CD14-positive monocyte (primary cell): Measurements from ENCODE around the gene USP46. TPM values are rescaled to one million over a fixed set of nuclear protein-coding genes. Genes with fewer than 3 reads are reported as not detected.
A peak's percentile ranks its signal among the peaks of the same experiment; 100 is the strongest.

Experiments used
- DNase-seq, 3 donors: peaks; one replicate each; pipeline ENCODE4 v3.0.0-alpha.2; 2011 to 2022
- H2AFZ ChIP-seq: 2 replicates; pipeline ENCODE4 v1.6.0; 2012; ENCODE audit warnings: mild to moderate bottlenecking, low read depth, low read length, inconsistent platforms; ENCODE audit not compliant: insufficient read depth, poor library complexity, severe bottlenecking
- H3K27ac ChIP-seq, 2 donors: 1 replicate in 1 of 2; 2 replicates in 1 of 2; pipeline ENCODE4 v1.5.1; 2012 to 2013; ENCODE audit warnings: low read length in 2 of 2, control low read depth in 1 of 2, inconsistent platforms in 1 of 2, low read depth in 1 of 2, mild to moderate bottlenecking in 1 of 2
- H3K27me3 ChIP-seq, 2 donors: one replicate each; pipeline versions ENCODE4 v1.6.0 to v1.6.1; 2011 to 2013; ENCODE audit warnings: low read length in 2 of 2; ENCODE audit not compliant: control insufficient read depth in 2 of 2, insufficient read depth in 2 of 2
- H3K36me3 ChIP-seq, 2 donors: replicated peaks in 1 of 2; 1 replicate in 1 of 2; 2 replicates in 1 of 2; pipeline versions ENCODE4 v1.5.1 to v1.6.1; 2012 to 2013; ENCODE audit warnings: low read length in 2 of 2, control low read depth in 1 of 2, inconsistent platforms in 1 of 2, mild to moderate bottlenecking in 1 of 2; ENCODE audit not compliant: insufficient read depth in 2 of 2, control insufficient read depth in 1 of 2
- H3K4me1 ChIP-seq, 2 donors: 1 replicate in 1 of 2; 2 replicates in 1 of 2; pipeline versions ENCODE4 v1.5.1 to v1.6.1; 2012 to 2013; ENCODE audit warnings: low read length in 2 of 2, control low read depth in 1 of 2, inconsistent platforms in 1 of 2, mild to moderate bottlenecking in 1 of 2, moderate library complexity in 1 of 2; ENCODE audit not compliant: insufficient read depth in 2 of 2, control insufficient read depth in 1 of 2
- H3K4me2 ChIP-seq: replicated peaks from 2 replicates; pipeline ENCODE3; 2012; ENCODE audit warnings: low read length, moderate library complexity, mild to moderate bottlenecking; ENCODE audit not compliant: poor library complexity, severe bottlenecking; ENCODE audit errors: extremely low read depth
- H3K4me3 ChIP-seq, 3 experiments: fragments of 200-600 bp in 1 of 3; sonication (generic) in 1 of 3; replicated peaks in 1 of 3; 1 replicate in 2 of 3; 2 replicates in 1 of 3; pipeline ENCODE4 v1.5.1; 2011 to 2013; ENCODE audit warnings: low read length in 3 of 3, mild to moderate bottlenecking in 3 of 3, control low read depth in 2 of 3, low read depth in 2 of 3, inconsistent platforms in 1 of 3, moderate library complexity in 1 of 3
- H3K79me2 ChIP-seq: 2 replicates; pipeline ENCODE4 v1.6.0; 2012; ENCODE audit warnings: mild to moderate bottlenecking, control low read depth, inconsistent platforms, low read length, moderate library complexity; ENCODE audit not compliant: insufficient read depth
- H3K9ac ChIP-seq: 2 replicates; pipeline ENCODE4 v1.6.0; 2017; ENCODE audit warnings: low read length, mild to moderate bottlenecking; ENCODE audit not compliant: insufficient read depth, poor library complexity, severe bottlenecking
- H3K9me3 ChIP-seq, 2 donors: replicated peaks in 1 of 2; 1 replicate in 1 of 2; 2 replicates in 1 of 2; pipeline versions ENCODE4 v1.5.1 to v1.6.1; 2012 to 2013; ENCODE audit warnings: low read length in 2 of 2, control low read depth in 1 of 2; ENCODE audit not compliant: control insufficient read depth in 1 of 2, insufficient read depth in 1 of 2
- H4K20me1 ChIP-seq: 2 replicates; pipeline ENCODE4 v1.6.0; 2012; ENCODE audit warnings: mild to moderate bottlenecking, low read length, control low read depth, moderate library complexity; ENCODE audit not compliant: insufficient read depth
- H3K27ac Mint-ChIP-seq, 7 donors: one replicate each; pipeline ENCODE4 v1.8.0; 2020; ENCODE audit warnings: mild to moderate bottlenecking in 7 of 7, mixed read lengths in 7 of 7, moderate library complexity in 6 of 7, inconsistent platforms in 2 of 7
- H3K27me3 Mint-ChIP-seq, 3 donors: one replicate each; pipeline ENCODE4 v1.8.0; 2021 to 2022; ENCODE audit warnings: low read depth in 3 of 3, mild to moderate bottlenecking in 3 of 3, mixed read lengths in 3 of 3, moderate library complexity in 3 of 3, inconsistent platforms in 1 of 3
- H3K36me3 Mint-ChIP-seq, 2 donors: one replicate each; pipeline ENCODE4 v1.8.0; 2020; ENCODE audit warnings: mixed read lengths in 2 of 2, inconsistent platforms in 1 of 2, mild to moderate bottlenecking in 1 of 2
- H3K4me1 Mint-ChIP-seq: one replicate; pipeline ENCODE4 v1.8.0; 2020; ENCODE audit warnings: mild to moderate bottlenecking, mixed read lengths
- H3K4me3 Mint-ChIP-seq, 2 donors: one replicate each; pipeline ENCODE4 v1.8.0; 2020; ENCODE audit warnings: mild to moderate bottlenecking in 2 of 2, mixed read lengths in 2 of 2, moderate library complexity in 1 of 2
- H3K9me3 Mint-ChIP-seq, 7 donors: one replicate each; pipeline ENCODE4 v1.8.0; 2020 to 2022; ENCODE audit warnings: mixed read lengths in 7 of 7, mild to moderate bottlenecking in 6 of 7, moderate library complexity in 6 of 7, inconsistent platforms in 2 of 7
- WGBS: methylation state at CpG from one replicate; pipeline ENCODE4 v1.1.5; 2013; ENCODE audit warnings: missing lambda C conversion rate; ENCODE audit not compliant: insufficient coverage; 5-methylcytosine and 5-hydroxymethylcytosine counted together
- intact Hi-C, 2 donors: fragments of 100-400 bp; cut with micrococcal nuclease; formaldehyde crosslinking; loops; one replicate each; pipeline versions ENCODE4 v1.15.0 to v1.15.1; 2023
- polyA minus RNA-seq: library from RNA; depleted of rRNA, polyadenylated mRNA; stranded (reverse); fragments of >200 nt; gene quantifications from 2 replicates; pipeline ENCODE4 v1.2.3, GENCODE V29; 2012
- polyA plus RNA-seq, 3 donors: library from polyadenylated mRNA; depleted of rRNA in 1 of 3; unstranded in 2 of 3; stranded (reverse) in 1 of 3; fragments of 300-500 nt in 2 of 3; fragments of >200 nt in 1 of 3; fragmentation: Illumina TruSeq in 2 of 3; gene quantifications; 1 replicate in 2 of 3; 2 replicates in 1 of 3; pipeline ENCODE4 v1.2.3, GENCODE V29; 2012 to 2021
- total RNA-seq, 12 experiments: library from RNA in 1 of 12; stranded (reverse) in 1 of 12; fragments of 120-200 nt in 1 of 12; gene quantifications; one replicate each; pipeline ENCODE4 v1.2.4 and lab custom pipeline; 2013 to 2026; ENCODE audit warnings: mixed read lengths in 6 of 12, inconsistent platforms in 1 of 12
- TF ChIP-seq, protein P1 (sequence below): fragments of 200-600 bp; IDR thresholded peaks from one replicate; pipeline ENCODE4 v1.8.0; 2022; ENCODE audit warnings: antibody characterized with exemption, mild to moderate bottlenecking

The USP46 gene, protein sequence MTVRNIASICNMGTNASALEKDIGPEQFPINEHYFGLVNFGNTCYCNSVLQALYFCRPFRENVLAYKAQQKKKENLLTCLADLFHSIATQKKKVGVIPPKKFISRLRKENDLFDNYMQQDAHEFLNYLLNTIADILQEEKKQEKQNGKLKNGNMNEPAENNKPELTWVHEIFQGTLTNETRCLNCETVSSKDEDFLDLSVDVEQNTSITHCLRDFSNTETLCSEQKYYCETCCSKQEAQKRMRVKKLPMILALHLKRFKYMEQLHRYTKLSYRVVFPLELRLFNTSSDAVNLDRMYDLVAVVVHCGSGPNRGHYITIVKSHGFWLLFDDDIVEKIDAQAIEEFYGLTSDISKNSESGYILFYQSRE
- total RNA-seq (2013), result 3.4 TPM
- polyA plus RNA-seq, result 1 to 10 TPM; 2.3 to 3.9 (median 2.7) TPM
- polyA minus RNA-seq, result 1.2 and 1.3 TPM in 2 replicates
- total RNA-seq (lab: John Stamatoyannopoulos, UW), result 2.0 to 12.8 (median 9.5) reads per million in 11 experiments

DNA sequence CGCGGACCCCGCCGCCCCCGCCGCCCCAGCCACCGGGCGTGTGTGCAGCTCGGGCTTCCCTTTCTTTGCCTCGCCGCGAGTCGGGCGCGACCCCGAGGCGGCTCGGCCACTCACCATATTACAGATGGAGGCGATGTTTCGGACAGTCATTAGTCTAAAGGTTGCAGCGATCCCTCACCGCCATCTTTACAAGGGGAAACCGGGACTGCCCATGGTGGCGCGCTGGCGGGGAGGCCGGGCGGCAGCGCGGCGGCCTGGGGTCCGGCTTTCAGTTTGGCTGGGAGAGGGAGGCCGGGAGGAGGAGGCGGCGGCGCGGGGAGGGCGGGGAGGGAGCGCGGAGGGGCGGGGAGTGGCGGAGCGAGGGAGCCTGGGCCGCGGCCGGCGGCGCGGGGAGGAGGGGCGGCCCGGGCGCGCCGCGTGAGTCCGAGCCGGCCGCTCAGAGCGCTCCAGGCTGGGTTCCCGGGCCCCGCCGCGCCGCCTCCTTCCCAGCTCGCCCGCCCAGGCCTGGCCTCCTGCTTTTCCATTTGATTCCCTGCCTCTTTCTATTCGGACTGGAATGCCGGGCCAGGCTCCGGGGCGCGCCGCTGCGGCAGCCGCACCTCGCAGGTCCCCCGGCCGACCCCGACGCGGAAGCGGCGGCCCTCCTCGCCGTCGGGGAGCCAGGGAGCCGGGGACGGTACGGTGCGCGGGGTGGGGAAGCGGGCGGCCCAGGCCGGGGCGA lies at the start of gene USP46:
TSS of gene USP46 (minus strand) at position 301 of the 721 bp plus-strand sequence. CDS start at position 150, 151 bp downstream.
- H4K20me1 ChIP-seq, result no peaks in the 10 kb centered on the region
- Mint-ChIP-seq H3K4me3 (peak within 1 kb of the TSS; percentile 91 to 92), H3K36me3 (peaks cover 0 to 14% of the 10 kb centered on the region in 2 donors), H3K4me1 (peaks cover 26% of the 10 kb centered on the region), H3K9me3 (peaks cover 0 to 5% (median 0%) of the 10 kb centered on the region in 7 donors), H3K27ac (peak within 1 kb of the TSS in 6 of 7 donors; percentile 6 to 84 (median 63)), H3K27me3 (peaks cover 3 to 14% (median 9%) of the 10 kb centered on the region in 3 donors)
- under 1% methylated on average over 78 of the region's 94 CpGs for whole genome bisulfite sequencing
- peak within 1 kb of the TSS; percentile 97 for H2AFZ ChIP-seq
- intact Hi-C loops, result no loop called here
- H3K27me3 ChIP-seq, result peaks cover 0 to 4% of the 10 kb centered on the region in 2 donors
- TF ChIP-seq, protein P1, sequence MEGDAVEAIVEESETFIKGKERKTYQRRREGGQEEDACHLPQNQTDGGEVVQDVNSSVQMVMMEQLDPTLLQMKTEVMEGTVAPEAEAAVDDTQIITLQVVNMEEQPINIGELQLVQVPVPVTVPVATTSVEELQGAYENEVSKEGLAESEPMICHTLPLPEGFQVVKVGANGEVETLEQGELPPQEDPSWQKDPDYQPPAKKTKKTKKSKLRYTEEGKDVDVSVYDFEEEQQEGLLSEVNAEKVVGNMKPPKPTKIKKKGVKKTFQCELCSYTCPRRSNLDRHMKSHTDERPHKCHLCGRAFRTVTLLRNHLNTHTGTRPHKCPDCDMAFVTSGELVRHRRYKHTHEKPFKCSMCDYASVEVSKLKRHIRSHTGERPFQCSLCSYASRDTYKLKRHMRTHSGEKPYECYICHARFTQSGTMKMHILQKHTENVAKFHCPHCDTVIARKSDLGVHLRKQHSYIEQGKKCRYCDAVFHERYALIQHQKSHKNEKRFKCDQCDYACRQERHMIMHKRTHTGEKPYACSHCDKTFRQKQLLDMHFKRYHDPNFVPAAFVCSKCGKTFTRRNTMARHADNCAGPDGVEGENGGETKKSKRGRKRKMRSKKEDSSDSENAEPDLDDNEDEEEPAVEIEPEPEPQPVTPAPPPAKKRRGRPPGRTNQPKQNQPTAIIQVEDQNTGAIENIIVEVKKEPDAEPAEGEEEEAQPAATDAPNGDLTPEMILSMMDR, result no peak
- DNase-seq, result peak; percentile 32 to 46 (median 36)
- peaks cover 11 to 18% of the 10 kb centered on the region in 2 donors for H3K4me1 ChIP-seq
- peaks cover 4% of the 10 kb centered on the region for H3K79me2 ChIP-seq
- peak within 1 kb of the TSS; percentile 83 for H3K9ac ChIP-seq
- H3K4me2 ChIP-seq, result peak within 1 kb of the TSS; percentile 92
- peak within 1 kb of the TSS; percentile 50 to 83 (median 63) for H3K4me3 ChIP-seq
- H3K9me3 ChIP-seq, result no peaks in the 10 kb centered on the region
- H3K27ac ChIP-seq, result peak within 1 kb of the TSS in 1 of 2 donors; percentile 72
- H3K36me3 ChIP-seq, result no peaks in the 10 kb centered on the region

DNA sequence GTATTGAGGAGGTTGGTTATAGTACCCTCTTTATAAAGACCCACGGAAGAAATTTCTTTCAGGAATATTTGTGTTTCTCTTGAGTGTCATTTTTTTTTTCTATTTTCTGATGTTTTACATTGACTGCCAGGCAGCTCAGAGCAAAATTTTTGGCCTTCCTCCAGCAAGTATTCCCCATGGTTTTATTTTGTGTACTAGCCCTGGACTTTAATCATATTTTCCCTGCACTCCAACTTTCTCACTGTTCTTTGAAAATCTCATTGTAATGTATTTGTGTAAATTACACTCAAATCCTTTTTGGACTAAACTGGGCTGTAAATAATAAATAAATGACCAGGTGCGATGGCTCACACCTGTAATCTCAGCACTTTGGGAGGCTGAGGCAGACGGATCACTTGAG lies 45.6 kb upstream of the USP46 start:
- Histone ChIP-seq H3K9me3 (no peaks in the 10 kb centered on the region), H3K36me3 (no peaks in the 10 kb centered on the region), H3K79me2 (no peaks in the 10 kb centered on the region), H2AFZ (no peak overlapping the region), H3K4me3 (no peak overlapping the region), H3K27ac (no peak overlapping the region), H3K9ac (no peak overlapping the region), H3K4me1 (no peaks in the 10 kb centered on the region), H3K4me2 (no peak overlapping the region), H3K27me3 (no peaks in the 10 kb centered on the region), H4K20me1 (no peaks in the 10 kb centered on the region)
- intact Hi-C loops, result no loop called here
- TF ChIP-seq, protein P1, result no peak
- Mint-ChIP-seq H3K9me3 (peaks cover 0 to 6% (median 0%) of the 10 kb centered on the region in 7 donors), H3K4me3 (no peak overlapping the region), H3K4me1 (peaks cover 2% of the 10 kb centered on the region), H3K27ac (no peak overlapping the region), H3K27me3 (peaks cover 0 to 13% (median 7%) of the 10 kb centered on the region in 3 donors), H3K36me3 (no peaks in the 10 kb centered on the region)
- no peak for DNase-seq
- WGBS, result no CpG with 5 or more reads among the region's 3 CpGs
